Spleen (tissue), 11 donors: ENCODE results near the gene ATXN7L1. TPM values are rescaled to one million over a fixed set of nuclear protein-coding genes. Genes with fewer than 3 reads are reported as not detected.

Experiments used
- DNase-seq: peaks from one replicate; pipeline ENCODE4 v3.0.0-alpha.2; 2020
- H3K27ac ChIP-seq, 8 donors: fragments of 200-600 bp; sonication (generic) in 7 of 8; 1 replicate in 4 of 8; 2 replicates in 4 of 8; pipeline versions ENCODE4 v1.5.0 to v1.8.0; 2016 to 2021; ENCODE audit warnings: inconsistent platforms in 4 of 8, mild to moderate bottlenecking in 4 of 8, moderate library complexity in 1 of 8
- H3K27me3 ChIP-seq, 7 donors: fragments of 200-600 bp; sonication (generic) in 6 of 7; replicated peaks in 1 of 7; 1 replicate in 4 of 7; 2 replicates in 3 of 7; pipeline versions ENCODE4 v1.5.0 to v1.8.0; 2016 to 2021; ENCODE audit warnings: inconsistent platforms in 3 of 7, mild to moderate bottlenecking in 1 of 7
- H3K36me3 ChIP-seq, 6 donors: fragments of 200-600 bp; sonication (generic) in 5 of 6; 1 replicate in 4 of 6; 2 replicates in 2 of 6; pipeline versions ENCODE4 v1.5.0 to v1.8.0; 2016 to 2021; ENCODE audit warnings: inconsistent platforms in 2 of 6
- H3K4me1 ChIP-seq, 6 donors: fragments of 200-600 bp; sonication (generic) in 5 of 6; 1 replicate in 3 of 6; 2 replicates in 3 of 6; pipeline versions ENCODE4 v1.5.0 to v1.8.0; 2016 to 2021; ENCODE audit warnings: inconsistent platforms in 3 of 6
- H3K4me3 ChIP-seq, 8 donors: fragments of 200-600 bp; sonication (generic) in 7 of 8; 1 replicate in 4 of 8; 2 replicates in 4 of 8; pipeline versions ENCODE4 v1.5.0 to v1.8.0; 2016 to 2021; ENCODE audit warnings: inconsistent platforms in 4 of 8, mild to moderate bottlenecking in 4 of 8, moderate library complexity in 2 of 8
- H3K9me3 ChIP-seq, 8 donors: fragments of 200-600 bp; sonication (generic) in 7 of 8; 1 replicate in 4 of 8; 2 replicates in 4 of 8; pipeline versions ENCODE4 v1.5.0 to v1.8.0; 2016 to 2021; ENCODE audit warnings: inconsistent platforms in 4 of 8
- CTCF ChIP-seq, 11 experiments: fragments of 200-600 bp in 7 of 11; fragments of 450-650 bp in 4 of 11; sonication (generic) in 4 of 11; IDR thresholded peaks in 8 of 11; conservative IDR thresholded peaks in 3 of 11; 1 replicate in 7 of 11; 2 replicates in 4 of 11; pipeline versions ENCODE4 v1.4.0 to v1.8.0; 2016 to 2021; ENCODE audit warnings: antibody characterized with exemption in 11 of 11, inconsistent platforms in 4 of 11, mild to moderate bottlenecking in 1 of 11
- POLR2A ChIP-seq, 3 donors: fragments of 450-650 bp; IDR thresholded peaks; one replicate each; pipeline ENCODE4 v1.5.1; 2017; ENCODE audit warnings: antibody characterized with exemption in 3 of 3, mild to moderate bottlenecking in 1 of 3
- POLR2AphosphoS5 ChIP-seq, 3 donors: sonication (generic); formaldehyde crosslinking; IDR thresholded peaks; one replicate each; pipeline ENCODE4 v1.5.1; 2017; ENCODE audit warnings: antibody characterized with exemption in 3 of 3
- WGBS, 5 donors: extraction: QIAGEN DNeasy Blood & Tissue Kit in 3 of 5; methylation state at CpG; one replicate each; pipeline versions ENCODE4 v1.1.5 to v1.1.7; 2013 to 2018; 5-methylcytosine and 5-hydroxymethylcytosine counted together
- intact Hi-C: fragments of 100-400 bp; cut with DNase I; formaldehyde crosslinking; loops from one replicate; pipeline ENCODE4 v1.15.0; 2023; ENCODE audit warnings: low total_unique reads
- polyA plus RNA-seq, 3 donors: library from polyadenylated mRNA; stranded (reverse); fragments of 200-250 nt; gene quantifications; one replicate each; pipeline ENCODE4 v1.2.1, GENCODE V29; 2013
- total RNA-seq, 7 donors: library from RNA; depleted of rRNA in 3 of 7; stranded (reverse); fragments of >200 nt in 3 of 7; fragmentation: NEBNext Ultra II Directional in 4 of 7; extraction: Animal tissue kit (Norgen Biotek cat#: 25700) in 4 of 7; gene quantifications; one replicate each; pipeline versions ENCODE4 v1.1.0 to v1.2.1, GENCODE V29; 2016 to 2021
- donor health status: healthy with polysubstance abuse.
- donor health status: DM: no; HTN: no; CAD: no; lungs with moderate emphysema.
- donor health status: DM: no; HTN: no; CAD: no.
- donor health status: Bipolar disorder and iron deficiency.
- donor health status: healthy.
- donor health status: DM: no; HTN: no; CAD: no.
- donor health status: DM: yes; HTN: yes; CAD: no.

ATXN7L1 gene
- total and polyA plus RNA-seq, 10 donors = 2.4 to 29.3 (median 18.4) TPM

GRCh38 chr7:105803429-105803736, 73.0 kb downstream of the ATXN7L1 start:
- Histone ChIP-seq H3K9me3 (no peaks in the 10 kb centered on the region), H3K4me1 (peaks cover 0 to 27% (median 9%) of the 10 kb centered on the region in 6 donors), H3K36me3 (no peaks in the 10 kb centered on the region), H3K27me3 (no peaks in the 10 kb centered on the region), H3K27ac (no peak overlapping the region), H3K4me3 (no peak overlapping the region)
- no peak for DNase-seq
- TF ChIP-seq POLR2A (IDR thresholded peaks at IDR 0.05) (no peak), CTCF (IDR thresholded peaks at IDR 0.05 in 8 of 11, conservative IDR thresholded peaks at IDR 0.05 in 3 of 11) (no peak), POLR2AphosphoS5 (IDR thresholded peaks at IDR 0.05) (no peak)
- intact Hi-C loops = no loop called here
- 83 to 95% (median 93%) methylated on average over 2 of the region's 2 CpGs for WGBS, 5 donors

- 76 to 95% (median 90%) methylated on average over 6 to 7 of the region's 7 CpGs for WGBS, 5 donors
- intact Hi-C loops = no loop called here
- TF ChIP-seq POLR2AphosphoS5 (IDR thresholded peaks at IDR 0.05) (no peak), CTCF (IDR thresholded peaks at IDR 0.05 in 8 of 11, conservative IDR thresholded peaks at IDR 0.05 in 3 of 11) (no peak), POLR2A (IDR thresholded peaks at IDR 0.05) (no peak)
- Histone ChIP-seq H3K27me3 (no peaks in the 10 kb centered on the region), H3K36me3 (no peaks in the 10 kb centered on the region), H3K27ac (no peak overlapping the region), H3K4me3 (no peak overlapping the region), H3K9me3 (no peaks in the 10 kb centered on the region), H3K4me1 (peaks cover 0 to 22% (median 9%) of the 10 kb centered on the region in 6 donors)
- DNase-seq = no peak
Observed at GRCh38 chr7:105802604-105803428, 73.6 kb downstream of the ATXN7L1 start.

GRCh38 chr7:105800849-105801534, 75.4 kb downstream of the ATXN7L1 start:
- 80 to 89% (median 82%) methylated on average over 6 of the region's 6 CpGs for WGBS, 5 donors

More at GRCh38 chr7:105800849-105801534, 75.4 kb downstream of the ATXN7L1 start:
- intact Hi-C loops = no loop called here
- no peak for TF ChIP-seq POLR2A (IDR thresholded peaks at IDR 0.05)
- TF ChIP-seq CTCF (IDR thresholded peaks at IDR 0.05 in 8 of 11, conservative IDR thresholded peaks at IDR 0.05 in 3 of 11) = no peak
- no peak for TF ChIP-seq POLR2AphosphoS5 (IDR thresholded peaks at IDR 0.05)
- Histone ChIP-seq H3K27me3 (no peaks in the 10 kb centered on the region), H3K9me3 (no peaks in the 10 kb centered on the region), H3K27ac (no peak overlapping the region), H3K36me3 (no peaks in the 10 kb centered on the region), H3K4me1 (peaks cover 0 to 3% (median 0%) of the 10 kb centered on the region in 6 donors), H3K4me3 (no peak overlapping the region)
- no peak for DNase-seq
